ENCODE results near the gene BANP. TPM values are rescaled to one million over a fixed set of nuclear protein-coding genes. Genes with fewer than 3 reads are reported as not detected.

Gene BANP
- total and polyA plus RNA-seq, 12 donors, result 10.4 to 29.8 (median 21.7) TPM

DNA sequence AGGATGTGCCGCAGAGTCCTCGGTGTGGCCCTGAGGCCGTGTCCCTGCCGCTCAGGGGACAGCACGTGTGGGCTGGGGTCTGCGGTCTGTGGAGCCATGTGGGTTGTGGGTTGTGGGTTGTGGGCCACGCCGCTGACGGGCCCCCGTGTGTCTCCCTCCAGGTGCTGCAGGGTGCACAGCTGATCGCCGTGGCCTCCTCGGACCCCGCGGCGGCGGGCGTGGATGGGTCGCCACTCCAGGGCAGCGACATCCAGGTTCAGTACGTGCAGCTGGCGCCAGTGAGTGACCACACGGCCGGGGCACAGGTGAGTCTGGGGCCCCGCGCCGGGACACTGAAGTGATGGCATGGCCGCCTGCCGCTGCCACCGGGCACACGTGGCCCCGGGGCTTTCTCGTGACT is 120.7 kb downstream of the BANP start:
- no peak for DNase-seq

DNA sequence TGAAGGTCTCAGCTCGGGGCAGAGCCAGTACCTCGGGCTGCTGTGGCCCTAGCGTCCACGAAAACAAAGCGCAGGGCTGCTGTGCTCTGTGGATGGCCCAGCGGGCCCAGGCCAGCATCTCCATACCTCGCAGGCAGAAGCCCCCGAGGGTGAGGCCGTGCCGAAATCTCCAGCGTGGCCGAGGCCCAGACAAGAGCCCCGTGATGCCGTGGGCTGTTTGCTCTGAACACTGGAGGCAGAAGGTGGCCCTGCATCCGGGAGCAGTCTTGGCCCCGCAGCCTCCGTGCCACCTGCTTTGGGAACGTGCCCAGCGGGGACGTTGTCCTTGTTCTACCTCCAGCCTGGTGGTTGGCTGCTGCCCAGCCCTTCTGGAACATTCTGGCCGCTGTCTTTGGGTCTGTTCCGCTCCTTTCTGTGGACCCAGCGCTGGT is 121.4 kb downstream of the BANP start:
- DNase-seq, result no peak
- 88 to 95% (median 92%) methylated on average over 15 to 23 of the region's 23 CpGs for WGBS, 4 donors
- no peaks in the 10 kb centered on the region for H3K4me1 ChIP-seq (replicated peaks in 1 of 2)
- no peaks in the 10 kb centered on the region for H3K9me3 ChIP-seq (replicated peaks in 1 of 3)
- H3K4me3 ChIP-seq, result no peak overlapping the region
- no peaks in the 10 kb centered on the region for H3K27me3 ChIP-seq
- TF ChIP-seq, protein P1, sequence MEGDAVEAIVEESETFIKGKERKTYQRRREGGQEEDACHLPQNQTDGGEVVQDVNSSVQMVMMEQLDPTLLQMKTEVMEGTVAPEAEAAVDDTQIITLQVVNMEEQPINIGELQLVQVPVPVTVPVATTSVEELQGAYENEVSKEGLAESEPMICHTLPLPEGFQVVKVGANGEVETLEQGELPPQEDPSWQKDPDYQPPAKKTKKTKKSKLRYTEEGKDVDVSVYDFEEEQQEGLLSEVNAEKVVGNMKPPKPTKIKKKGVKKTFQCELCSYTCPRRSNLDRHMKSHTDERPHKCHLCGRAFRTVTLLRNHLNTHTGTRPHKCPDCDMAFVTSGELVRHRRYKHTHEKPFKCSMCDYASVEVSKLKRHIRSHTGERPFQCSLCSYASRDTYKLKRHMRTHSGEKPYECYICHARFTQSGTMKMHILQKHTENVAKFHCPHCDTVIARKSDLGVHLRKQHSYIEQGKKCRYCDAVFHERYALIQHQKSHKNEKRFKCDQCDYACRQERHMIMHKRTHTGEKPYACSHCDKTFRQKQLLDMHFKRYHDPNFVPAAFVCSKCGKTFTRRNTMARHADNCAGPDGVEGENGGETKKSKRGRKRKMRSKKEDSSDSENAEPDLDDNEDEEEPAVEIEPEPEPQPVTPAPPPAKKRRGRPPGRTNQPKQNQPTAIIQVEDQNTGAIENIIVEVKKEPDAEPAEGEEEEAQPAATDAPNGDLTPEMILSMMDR (IDR thresholded peaks at IDR 0.05), result no peak
- TF ChIP-seq POLR2A (IDR thresholded peaks at IDR 0.05), result no peak
- intact Hi-C loops (cut with DNase I), result no loop called here
- H3K27ac ChIP-seq, result no peak overlapping the region
- peaks cover 0 to 22% of the 10 kb centered on the region in 2 donors for H3K36me3 ChIP-seq (replicated peaks in 1 of 2)

More for the DNA sequence above, 120.7 kb downstream of the BANP start:
- Histone ChIP-seq H3K4me1 (replicated peaks in 1 of 2) (no peaks in the 10 kb centered on the region), H3K27ac (no peak overlapping the region), H3K27me3 (no peaks in the 10 kb centered on the region), H3K36me3 (replicated peaks in 1 of 2) (peaks cover 0 to 22% of the 10 kb centered on the region in 2 donors), H3K4me3 (no peak overlapping the region), H3K9me3 (replicated peaks in 1 of 3) (no peaks in the 10 kb centered on the region)
- 93 to 97% (median 96%) methylated on average over 11 to 33 of the region's 33 CpGs for WGBS, 4 donors
- intact Hi-C loops (cut with DNase I), result no loop called here
- TF ChIP-seq, protein P1 (IDR thresholded peaks at IDR 0.05), result no peak
- TF ChIP-seq POLR2A (IDR thresholded peaks at IDR 0.05), result no peak

DNA sequence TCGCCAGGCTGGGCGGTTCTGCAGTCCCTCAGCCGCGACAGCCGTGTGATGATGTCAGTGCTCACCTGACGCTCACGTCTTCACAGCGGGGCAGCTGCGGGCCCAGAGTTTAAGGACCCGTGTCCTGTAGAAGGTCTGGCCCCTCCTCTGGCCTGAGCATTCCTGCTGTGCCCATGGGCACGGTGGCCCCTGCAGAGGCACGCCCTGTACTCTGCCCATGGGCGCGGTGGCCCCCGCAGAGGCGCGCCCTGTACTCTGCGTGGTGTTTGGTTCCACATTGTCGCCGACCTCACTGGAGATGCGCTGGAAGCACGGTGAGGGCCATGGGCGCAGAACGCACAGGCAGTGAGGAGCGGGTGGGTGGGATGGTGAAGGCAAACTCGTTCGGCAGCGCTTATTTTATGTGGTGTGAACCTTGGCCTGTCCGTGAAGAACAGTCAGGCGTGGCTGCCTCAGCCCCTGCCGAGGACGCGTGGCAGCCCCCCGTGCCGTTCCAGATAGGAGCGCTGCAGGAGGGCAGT is 122.0 kb downstream of the BANP start:
- DNase-seq, result no peak
- WGBS, 4 donors, result 92 to 97% (median 96%) methylated on average over 24 to 36 of the region's 36 CpGs

DNA sequence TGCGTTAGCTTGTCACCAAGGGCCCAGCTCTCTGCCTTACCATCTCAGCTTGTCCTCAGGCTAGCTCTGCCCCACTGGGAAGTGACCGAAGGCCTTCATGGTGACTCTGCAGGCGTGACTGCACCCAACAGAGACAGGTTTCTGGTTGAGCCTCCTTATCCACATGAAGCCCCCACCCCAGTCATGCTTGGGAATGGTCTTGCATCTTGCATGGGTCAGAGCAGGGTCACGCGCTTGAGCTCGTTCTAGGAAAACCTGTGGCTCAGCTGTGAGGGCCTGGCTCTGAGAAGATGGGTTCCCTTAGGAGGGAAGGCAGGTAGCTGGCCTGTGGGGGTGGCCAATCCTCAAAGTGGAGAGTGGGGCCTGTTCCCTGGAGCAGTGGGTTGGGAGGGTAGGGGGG is 122.8 kb downstream of the BANP start:
- Histone ChIP-seq H3K9me3 (replicated peaks in 1 of 3) (no peaks in the 10 kb centered on the region), H3K27me3 (no peaks in the 10 kb centered on the region), H3K4me1 (replicated peaks in 1 of 2) (no peaks in the 10 kb centered on the region), H3K27ac (no peak overlapping the region), H3K36me3 (replicated peaks in 1 of 2) (peaks cover 0 to 22% of the 10 kb centered on the region in 2 donors), H3K4me3 (no peak overlapping the region)
- no peak for DNase-seq
- intact Hi-C loops (cut with DNase I), result no loop called here
- no peak for TF ChIP-seq POLR2A (IDR thresholded peaks at IDR 0.05)
- TF ChIP-seq, protein P1 (IDR thresholded peaks at IDR 0.05), result no peak
- WGBS, 4 donors, result 96 to 98% (median 96%) methylated on average over 6 of the region's 6 CpGs

More for the DNA sequence above, 122.0 kb downstream of the BANP start:
- no peaks in the 10 kb centered on the region for H3K9me3 ChIP-seq (replicated peaks in 1 of 3)
- TF ChIP-seq, protein P1 (IDR thresholded peaks at IDR 0.05), result no peak
- H3K4me3 ChIP-seq, result no peak overlapping the region
- intact Hi-C loops (cut with DNase I), result no loop called here
- no peaks in the 10 kb centered on the region for H3K4me1 ChIP-seq (replicated peaks in 1 of 2)
- no peaks in the 10 kb centered on the region for H3K27me3 ChIP-seq
- H3K27ac ChIP-seq, result no peak overlapping the region
- peaks cover 0 to 22% of the 10 kb centered on the region in 2 donors for H3K36me3 ChIP-seq (replicated peaks in 1 of 2)
